ENCODE results near the gene STT3B. TPM values are rescaled to one million over a fixed set of nuclear protein-coding genes. Genes with fewer than 3 reads are reported as not detected.

STT3B gene
- total and polyA plus RNA-seq, 2 of the 13 experiments (the other 11 are each of a cell fraction or from before 2014, with no cell fraction given) = 85.0 to 205 TPM

- TF ChIP-seq, protein P1, sequence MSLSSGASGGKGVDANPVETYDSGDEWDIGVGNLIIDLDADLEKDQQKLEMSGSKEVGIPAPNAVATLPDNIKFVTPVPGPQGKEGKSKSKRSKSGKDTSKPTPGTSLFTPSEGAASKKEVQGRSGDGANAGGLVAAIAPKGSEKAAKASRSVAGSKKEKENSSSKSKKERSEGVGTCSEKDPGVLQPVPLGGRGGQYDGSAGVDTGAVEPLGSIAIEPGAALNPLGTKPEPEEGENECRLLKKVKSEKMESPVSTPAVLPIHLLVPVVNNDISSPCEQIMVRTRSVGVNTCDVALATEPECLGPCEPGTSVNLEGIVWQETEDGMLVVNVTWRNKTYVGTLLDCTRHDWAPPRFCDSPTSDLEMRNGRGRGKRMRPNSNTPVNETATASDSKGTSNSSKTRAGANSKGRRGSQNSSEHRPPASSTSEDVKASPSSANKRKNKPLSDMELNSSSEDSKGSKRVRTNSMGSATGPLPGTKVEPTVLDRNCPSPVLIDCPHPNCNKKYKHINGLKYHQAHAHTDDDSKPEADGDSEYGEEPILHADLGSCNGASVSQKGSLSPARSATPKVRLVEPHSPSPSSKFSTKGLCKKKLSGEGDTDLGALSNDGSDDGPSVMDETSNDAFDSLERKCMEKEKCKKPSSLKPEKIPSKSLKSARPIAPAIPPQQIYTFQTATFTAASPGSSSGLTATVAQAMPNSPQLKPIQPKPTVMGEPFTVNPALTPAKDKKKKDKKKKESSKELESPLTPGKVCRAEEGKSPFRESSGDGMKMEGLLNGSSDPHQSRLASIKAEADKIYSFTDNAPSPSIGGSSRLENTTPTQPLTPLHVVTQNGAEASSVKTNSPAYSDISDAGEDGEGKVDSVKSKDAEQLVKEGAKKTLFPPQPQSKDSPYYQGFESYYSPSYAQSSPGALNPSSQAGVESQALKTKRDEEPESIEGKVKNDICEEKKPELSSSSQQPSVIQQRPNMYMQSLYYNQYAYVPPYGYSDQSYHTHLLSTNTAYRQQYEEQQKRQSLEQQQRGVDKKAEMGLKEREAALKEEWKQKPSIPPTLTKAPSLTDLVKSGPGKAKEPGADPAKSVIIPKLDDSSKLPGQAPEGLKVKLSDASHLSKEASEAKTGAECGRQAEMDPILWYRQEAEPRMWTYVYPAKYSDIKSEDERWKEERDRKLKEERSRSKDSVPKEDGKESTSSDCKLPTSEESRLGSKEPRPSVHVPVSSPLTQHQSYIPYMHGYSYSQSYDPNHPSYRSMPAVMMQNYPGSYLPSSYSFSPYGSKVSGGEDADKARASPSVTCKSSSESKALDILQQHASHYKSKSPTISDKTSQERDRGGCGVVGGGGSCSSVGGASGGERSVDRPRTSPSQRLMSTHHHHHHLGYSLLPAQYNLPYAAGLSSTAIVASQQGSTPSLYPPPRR (CRISPR knock-in tag; IDR thresholded peaks at IDR 0.05; ENCODE audit: borderline replicate concordance) = no peak
- TF ChIP-seq MTF1 (CRISPR knock-in tag; IDR thresholded peaks at IDR 0.05) (no peak), ATRX (CRISPR knock-in tag; IDR thresholded peaks at IDR 0.05; ENCODE audit: borderline replicate concordance) (no peak), ATM (IDR thresholded peaks at IDR 0.05; ENCODE audit: borderline replicate concordance) (no peak), HDAC6 (IDR thresholded peaks at IDR 0.05; ENCODE audit: low read depth, low read length) (no peak), ZNF891 (CRISPR knock-in tag; IDR thresholded peaks at IDR 0.05) (0 out of 2 replicates have a peak, but pooled peaks have one; percentile 63), SAP130 (CRISPR knock-in tag; IDR thresholded peaks at IDR 0.05; ENCODE audit: low read depth) (peak; percentile 69), ZNF383 (CRISPR knock-in tag; IDR thresholded peaks at IDR 0.05; ENCODE audit: borderline replicate concordance) (no peak), ARNTL (CRISPR knock-in tag; IDR thresholded peaks at IDR 0.05) (no peak), ZNF124 (CRISPR knock-in tag; IDR thresholded peaks at IDR 0.05) (no peak), ESRRA (CRISPR knock-in tag; IDR thresholded peaks at IDR 0.05; ENCODE audit: low read depth) (no peak), CBX1 (IDR thresholded peaks at IDR 0.05; ENCODE audit: low read depth) (no peak), ZNF30 (CRISPR knock-in tag; IDR thresholded peaks at IDR 0.05) (no peak), GLMP (CRISPR knock-in tag; IDR thresholded peaks at IDR 0.05; ENCODE audit: borderline replicate concordance) (no peak), ZNF329 (CRISPR knock-in tag; IDR thresholded peaks at IDR 0.05; ENCODE audit: low read depth) (no peak), SMAD3 (CRISPR knock-in tag; IDR thresholded peaks at IDR 0.05) (no peak), EED (CRISPR knock-in tag; IDR thresholded peaks at IDR 0.05) (no peak), MAFF (IDR thresholded peaks at IDR 0.05; ENCODE audit: low read depth, low read length) (no peak), NCOA2 (CRISPR knock-in tag; IDR thresholded peaks at IDR 0.05) (0 out of 2 replicates have a peak, but pooled peaks have one; percentile 11), ELF3 (CRISPR knock-in tag; IDR thresholded peaks at IDR 0.05) (no peak), LRRFIP1 (CRISPR knock-in tag; conservative IDR thresholded peaks at IDR 0.05) (no peak)
- TF ChIP-seq, protein P2, sequence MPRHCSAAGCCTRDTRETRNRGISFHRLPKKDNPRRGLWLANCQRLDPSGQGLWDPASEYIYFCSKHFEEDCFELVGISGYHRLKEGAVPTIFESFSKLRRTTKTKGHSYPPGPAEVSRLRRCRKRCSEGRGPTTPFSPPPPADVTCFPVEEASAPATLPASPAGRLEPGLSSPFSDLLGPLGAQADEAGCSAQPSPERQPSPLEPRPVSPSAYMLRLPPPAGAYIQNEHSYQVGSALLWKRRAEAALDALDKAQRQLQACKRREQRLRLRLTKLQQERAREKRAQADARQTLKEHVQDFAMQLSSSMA (CRISPR knock-in tag; IDR thresholded peaks at IDR 0.05) = no peak
Measured at GRCh38 chr3:31533169-31534064, 692 bp downstream of the STT3B start (continued).
